Muscle layer of duodenum (tissue), 2 donors: ENCODE data around the gene HERC3.
A peak's percentile ranks its signal among the peaks of the same experiment; 100 is the strongest.
"Not testable (repeated sequence)": the region's sequence is repeated elsewhere in the genome, so short reads cannot be mapped to it uniquely, and the experiment has no call there.

Experiments
- H3K27ac ChIP-seq: one replicate; pipeline ENCODE4 v1.7.0; 2013; ENCODE audit warnings: mild to moderate bottlenecking, low read length
- H3K27me3 ChIP-seq: one replicate; pipeline ENCODE4 v1.7.0; 2013; ENCODE audit warnings: low read depth, mild to moderate bottlenecking, control low read depth, low read length
- H3K36me3 ChIP-seq, 2 donors: one replicate each; pipeline ENCODE4 v1.7.0; 2013; ENCODE audit warnings: low read length in 2 of 2, control low read depth in 1 of 2, mild to moderate bottlenecking in 1 of 2; ENCODE audit not compliant: insufficient read depth in 2 of 2, control insufficient read depth in 1 of 2
- H3K4me1 ChIP-seq, 2 donors: one replicate each; pipeline ENCODE4 v1.7.0; 2013; ENCODE audit warnings: low read length in 2 of 2, mild to moderate bottlenecking in 2 of 2, control low read depth in 1 of 2, moderate library complexity in 1 of 2; ENCODE audit not compliant: insufficient read depth in 2 of 2, control insufficient read depth in 1 of 2
- H3K4me3 ChIP-seq, 2 donors: one replicate each; pipeline ENCODE4 v1.7.0; 2013; ENCODE audit warnings: low read length in 2 of 2, low read depth in 1 of 2, mild to moderate bottlenecking in 1 of 2
- H3K9me3 ChIP-seq, 2 donors: one replicate each; pipeline ENCODE4 v1.7.0; 2013; ENCODE audit warnings: low read length in 2 of 2, control low read depth in 1 of 2, mild to moderate bottlenecking in 1 of 2; ENCODE audit not compliant: control insufficient read depth in 1 of 2
- donor health status: healthy.

The HERC3 gene

GRCh38 chr4:88609794-88610193 lies 17.5 kb downstream of the HERC3 start:
- Histone ChIP-seq H3K4me1 (peaks cover 13 to 33% of the 10 kb centered on the region in 2 donors), H3K36me3 (peaks cover 15 to 23% of the 10 kb centered on the region in 2 donors)
- H3K27me3 ChIP-seq, H3K27ac ChIP-seq, H3K9me3 ChIP-seq, H3K4me3 ChIP-seq: not testable (repeated sequence)

GRCh38 chr4:88610771-88611170 lies 18.5 kb downstream of the HERC3 start:
- peak overlapping the region; percentile 0 to 9 for H3K4me3 ChIP-seq
- no peaks in the 10 kb centered on the region for H3K27me3 ChIP-seq
- no peaks in the 10 kb centered on the region for H3K9me3 ChIP-seq
- peak overlapping the region; percentile 81 for H3K27ac ChIP-seq
- peaks cover 15 to 23% of the 10 kb centered on the region in 2 donors for H3K36me3 ChIP-seq
- peaks cover 13 to 33% of the 10 kb centered on the region in 2 donors for H3K4me1 ChIP-seq

- Histone ChIP-seq H3K4me1 (peaks cover 13 to 33% of the 10 kb centered on the region in 2 donors), H3K4me3 (peak overlapping the region in 1 of 2 donors; percentile 45)
Measured at GRCh38 chr4:88613417-88613875, 21.2 kb downstream of the HERC3 start.

GRCh38 chr4:88614058-88614457 lies 21.8 kb downstream of the HERC3 start:
- peak overlapping the region; percentile 79 for H3K27ac ChIP-seq
- no peak overlapping the region for H3K4me3 ChIP-seq
- peaks cover 13 to 33% of the 10 kb centered on the region in 2 donors for H3K4me1 ChIP-seq

More at GRCh38 chr4:88613417-88613875, 21.2 kb downstream of the HERC3 start:
- Histone ChIP-seq H3K9me3 (no peaks in the 10 kb centered on the region), H3K27ac (peak overlapping the region; percentile 79), H3K36me3 (peaks cover 3 to 5% of the 10 kb centered on the region in 2 donors), H3K27me3 (no peaks in the 10 kb centered on the region)

GRCh38 chr4:88616275-88617150 lies 24.2 kb downstream of the HERC3 start:
- Histone ChIP-seq H3K27ac (no peak overlapping the region), H3K4me3 (no peak overlapping the region), H3K4me1 (peaks cover 0 to 21% of the 10 kb centered on the region in 2 donors), H3K36me3 (no peaks in the 10 kb centered on the region), H3K9me3 (no peaks in the 10 kb centered on the region), H3K27me3 (no peaks in the 10 kb centered on the region)

More at GRCh38 chr4:88614058-88614457, 21.8 kb downstream of the HERC3 start:
- Histone ChIP-seq H3K9me3 (no peaks in the 10 kb centered on the region), H3K27me3 (no peaks in the 10 kb centered on the region), H3K36me3 (no peaks in the 10 kb centered on the region)

- no peak overlapping the region for H3K4me3 ChIP-seq
- H3K27me3 ChIP-seq: no peaks in the 10 kb centered on the region
- H3K27ac ChIP-seq: no peak overlapping the region
- H3K4me1 ChIP-seq: no peaks in the 10 kb centered on the region
- no peaks in the 10 kb centered on the region for H3K9me3 ChIP-seq
- peaks cover 6% of the 10 kb centered on the region in 2 donors for H3K36me3 ChIP-seq
Measured at GRCh38 chr4:88618782-88619485, 26.7 kb downstream of the HERC3 start.

- Histone ChIP-seq H3K4me3 (no peak overlapping the region), H3K9me3 (no peaks in the 10 kb centered on the region), H3K27me3 (no peaks in the 10 kb centered on the region), H3K4me1 (no peaks in the 10 kb centered on the region), H3K36me3 (peaks cover 6% of the 10 kb centered on the region in 2 donors), H3K27ac (no peak overlapping the region)
Measured at GRCh38 chr4:88619971-88620370, 27.7 kb downstream of the HERC3 start.

GRCh38 chr4:88621763-88622327 lies 29.6 kb downstream of the HERC3 start:
- Histone ChIP-seq H3K27ac (no peak overlapping the region), H3K27me3 (no peaks in the 10 kb centered on the region), H3K4me1 (no peaks in the 10 kb centered on the region), H3K4me3 (no peak overlapping the region), H3K9me3 (no peaks in the 10 kb centered on the region), H3K36me3 (peaks cover 6% of the 10 kb centered on the region in 2 donors)

- Histone ChIP-seq H3K36me3 (peaks cover 6% of the 10 kb centered on the region in 2 donors), H3K9me3 (no peaks in the 10 kb centered on the region), H3K27ac (no peak overlapping the region), H3K27me3 (no peaks in the 10 kb centered on the region), H3K4me3 (no peak overlapping the region), H3K4me1 (no peaks in the 10 kb centered on the region)
Measured at GRCh38 chr4:88623097-88623496, 30.8 kb downstream of the HERC3 start.

- Histone ChIP-seq H3K36me3 (peaks cover 0 to under 1% of the 10 kb centered on the region in 2 donors), H3K9me3 (no peaks in the 10 kb centered on the region), H3K27ac (no peak overlapping the region), H3K4me3 (no peak overlapping the region), H3K27me3 (no peaks in the 10 kb centered on the region), H3K4me1 (peaks cover 0 to 3% of the 10 kb centered on the region in 2 donors)
Measured at GRCh38 chr4:88628746-88629145, 36.5 kb downstream of the HERC3 start.

GRCh38 chr4:88629826-88630225 lies 37.5 kb downstream of the HERC3 start:
- no peaks in the 10 kb centered on the region for H3K27me3 ChIP-seq
- H3K27ac ChIP-seq: no peak overlapping the region

More at GRCh38 chr4:88629826-88630225, 37.5 kb downstream of the HERC3 start:
- H3K9me3 ChIP-seq: no peaks in the 10 kb centered on the region
- no peaks in the 10 kb centered on the region for H3K36me3 ChIP-seq
- H3K4me3 ChIP-seq: no peak overlapping the region
- peaks cover 0 to 3% of the 10 kb centered on the region in 2 donors for H3K4me1 ChIP-seq
